Measurements from ENCODE around the gene WNT3.

Gene WNT3

DNA sequence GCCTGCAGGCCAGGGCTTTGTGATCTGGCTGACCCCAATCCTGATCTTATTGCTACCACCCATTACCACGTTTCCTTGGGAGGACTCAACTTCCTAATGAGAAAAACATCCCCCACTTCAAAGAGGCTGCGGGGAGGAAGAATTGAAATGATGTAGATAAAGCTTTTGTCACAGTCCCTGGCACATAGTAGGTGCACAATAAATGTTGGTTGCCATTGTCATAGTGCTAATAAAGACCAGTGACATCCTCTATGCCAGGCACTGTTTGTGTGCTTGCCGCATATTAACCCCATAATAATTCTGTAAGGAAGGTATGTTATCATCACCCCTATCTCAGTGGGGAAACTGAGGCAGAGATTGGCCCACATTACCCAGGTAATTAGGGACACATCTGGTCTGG lies 22.4 kb downstream of the WNT3 start:
- no peak for TF ChIP-seq EZH2 (IDR thresholded peaks at IDR 0.05; ENCODE audit: borderline replicate concordance, low read length)
- TF ChIP-seq, protein P1, sequence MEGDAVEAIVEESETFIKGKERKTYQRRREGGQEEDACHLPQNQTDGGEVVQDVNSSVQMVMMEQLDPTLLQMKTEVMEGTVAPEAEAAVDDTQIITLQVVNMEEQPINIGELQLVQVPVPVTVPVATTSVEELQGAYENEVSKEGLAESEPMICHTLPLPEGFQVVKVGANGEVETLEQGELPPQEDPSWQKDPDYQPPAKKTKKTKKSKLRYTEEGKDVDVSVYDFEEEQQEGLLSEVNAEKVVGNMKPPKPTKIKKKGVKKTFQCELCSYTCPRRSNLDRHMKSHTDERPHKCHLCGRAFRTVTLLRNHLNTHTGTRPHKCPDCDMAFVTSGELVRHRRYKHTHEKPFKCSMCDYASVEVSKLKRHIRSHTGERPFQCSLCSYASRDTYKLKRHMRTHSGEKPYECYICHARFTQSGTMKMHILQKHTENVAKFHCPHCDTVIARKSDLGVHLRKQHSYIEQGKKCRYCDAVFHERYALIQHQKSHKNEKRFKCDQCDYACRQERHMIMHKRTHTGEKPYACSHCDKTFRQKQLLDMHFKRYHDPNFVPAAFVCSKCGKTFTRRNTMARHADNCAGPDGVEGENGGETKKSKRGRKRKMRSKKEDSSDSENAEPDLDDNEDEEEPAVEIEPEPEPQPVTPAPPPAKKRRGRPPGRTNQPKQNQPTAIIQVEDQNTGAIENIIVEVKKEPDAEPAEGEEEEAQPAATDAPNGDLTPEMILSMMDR (IDR thresholded peaks at IDR 0.05; ENCODE audit: low read length): no peak
- H3F3A ChIP-seq (ENCODE audit: insufficient read depth, low read length): no peaks in the 10 kb centered on the region
- H3K9me2 ChIP-seq (ENCODE audit: low read depth, low read length): no peaks in the 10 kb centered on the region
- no peaks in the 10 kb centered on the region for H3K4me1 ChIP-seq (ENCODE audit: insufficient read depth, low read length, severe bottlenecking)
- H3K4me2 ChIP-seq (ENCODE audit: low read length): no peak overlapping the region
- H3K9me3 ChIP-seq (ENCODE audit: low read length): no peaks in the 10 kb centered on the region
- no peaks in the 10 kb centered on the region for H3K79me2 ChIP-seq (ENCODE audit: insufficient read depth, low read length)
- H3K4me3 ChIP-seq (ENCODE audit: low read depth, low read length, poor library complexity, severe bottlenecking): no peak overlapping the region
- H3K27me3 ChIP-seq (ENCODE audit: insufficient read depth, low read length): peaks cover 12% of the 10 kb centered on the region; the same call in 1 of the 2 replicates
- no peak overlapping the region for H3K27ac ChIP-seq (ENCODE audit: low read depth, low read length, poor library complexity, severe bottlenecking)
- H3K36me3 ChIP-seq (ENCODE audit: insufficient read depth, low read length): no peaks in the 10 kb centered on the region
- H2AFZ ChIP-seq (ENCODE audit: low read length): no peak overlapping the region
- no peak overlapping the region for H3K9ac ChIP-seq (ENCODE audit: low read length)
- H4K20me1 ChIP-seq (ENCODE audit: insufficient read depth, low read length): no peaks in the 10 kb centered on the region

DNA sequence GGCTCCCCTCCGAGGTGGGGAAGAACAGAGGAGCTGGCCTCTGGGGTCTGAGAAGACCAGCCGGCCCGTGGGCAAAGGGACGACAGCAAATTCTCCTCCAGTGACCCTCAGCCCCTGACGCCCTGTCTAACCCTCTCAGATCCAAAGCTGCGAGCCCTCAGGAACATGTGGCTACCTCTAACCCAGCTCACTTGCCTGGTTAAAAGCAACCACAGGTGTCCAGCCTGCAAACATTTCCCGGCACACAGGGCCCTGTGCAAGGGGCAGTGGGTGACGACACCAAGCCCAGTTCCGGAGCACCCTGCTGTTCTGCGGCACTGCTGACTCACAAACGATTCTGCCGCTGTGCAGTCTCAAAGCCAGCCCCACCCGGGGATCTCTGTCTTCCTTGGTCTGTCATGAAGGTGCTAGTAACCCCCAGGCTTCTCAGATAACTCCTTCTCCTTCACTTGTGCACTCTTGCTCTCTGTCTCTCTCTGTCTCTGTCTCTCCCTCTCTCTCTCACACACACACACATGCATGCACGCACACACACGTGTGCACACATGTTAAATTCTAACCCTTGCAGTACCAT lies 23.0 kb downstream of the WNT3 start:
- Histone ChIP-seq H4K20me1 (ENCODE audit: insufficient read depth, low read length) (no peaks in the 10 kb centered on the region), H3F3A (ENCODE audit: insufficient read depth, low read length) (no peaks in the 10 kb centered on the region), H3K9me3 (ENCODE audit: low read length) (no peaks in the 10 kb centered on the region), H3K9me2 (ENCODE audit: low read depth, low read length) (no peaks in the 10 kb centered on the region), H3K4me3 (ENCODE audit: low read depth, low read length, poor library complexity, severe bottlenecking) (no peak overlapping the region), H3K27me3 (ENCODE audit: insufficient read depth, low read length) (peaks cover 12% of the 10 kb centered on the region; the same call in 1 of the 2 replicates), H3K9ac (ENCODE audit: low read length) (no peak overlapping the region), H3K4me1 (ENCODE audit: insufficient read depth, low read length, severe bottlenecking) (no peaks in the 10 kb centered on the region), H2AFZ (ENCODE audit: low read length) (no peak overlapping the region), H3K36me3 (ENCODE audit: insufficient read depth, low read length) (no peaks in the 10 kb centered on the region), H3K79me2 (ENCODE audit: insufficient read depth, low read length) (no peaks in the 10 kb centered on the region), H3K4me2 (ENCODE audit: low read length) (no peak overlapping the region), H3K27ac (ENCODE audit: low read depth, low read length, poor library complexity, severe bottlenecking) (no peak overlapping the region)
- TF ChIP-seq, protein P1 (IDR thresholded peaks at IDR 0.05; ENCODE audit: low read length): no peak
- no peak for TF ChIP-seq EZH2 (IDR thresholded peaks at IDR 0.05; ENCODE audit: borderline replicate concordance, low read length)

DNA sequence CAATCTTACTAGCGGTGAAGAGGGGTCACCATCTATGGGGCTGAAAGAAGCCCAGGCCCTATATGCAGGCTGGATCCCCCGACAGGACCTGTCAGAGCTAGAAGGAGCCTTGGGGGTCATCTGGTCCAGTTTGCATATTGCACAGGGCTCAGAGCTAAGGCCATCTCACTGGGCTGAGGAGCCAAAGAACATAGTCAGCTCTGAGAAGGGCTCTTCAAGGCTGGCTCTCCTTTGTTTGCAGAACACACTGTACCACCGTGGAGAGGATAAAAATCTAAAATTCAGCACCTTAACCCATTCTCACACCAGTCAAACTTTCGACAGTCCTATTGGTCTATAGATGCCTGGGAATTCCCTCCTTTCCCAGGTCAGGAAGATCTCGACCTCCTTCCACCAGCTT lies 24.2 kb downstream of the WNT3 start:
- Histone ChIP-seq H4K20me1 (ENCODE audit: insufficient read depth, low read length) (no peaks in the 10 kb centered on the region), H3K27me3 (ENCODE audit: insufficient read depth, low read length) (peaks cover 12% of the 10 kb centered on the region; the same call in 1 of the 2 replicates)

More for the DNA sequence above, 24.2 kb downstream of the WNT3 start:
- TF ChIP-seq EZH2 (IDR thresholded peaks at IDR 0.05; ENCODE audit: borderline replicate concordance, low read length): no peak
- TF ChIP-seq, protein P1 (IDR thresholded peaks at IDR 0.05; ENCODE audit: low read length): no peak
- Histone ChIP-seq H3K9ac (ENCODE audit: low read length) (no peak overlapping the region), H3K36me3 (ENCODE audit: insufficient read depth, low read length) (no peaks in the 10 kb centered on the region; the same call in 1 of the 2 replicates), H3K9me2 (ENCODE audit: low read depth, low read length) (no peaks in the 10 kb centered on the region), H3K4me2 (ENCODE audit: low read length) (no peak overlapping the region), H2AFZ (ENCODE audit: low read length) (no peak overlapping the region), H3F3A (ENCODE audit: insufficient read depth, low read length) (no peaks in the 10 kb centered on the region), H3K4me1 (ENCODE audit: insufficient read depth, low read length, severe bottlenecking) (no peaks in the 10 kb centered on the region), H3K79me2 (ENCODE audit: insufficient read depth, low read length) (no peaks in the 10 kb centered on the region), H3K4me3 (ENCODE audit: low read depth, low read length, poor library complexity, severe bottlenecking) (no peak overlapping the region), H3K27ac (ENCODE audit: low read depth, low read length, poor library complexity, severe bottlenecking) (no peak overlapping the region), H3K9me3 (ENCODE audit: low read length) (no peaks in the 10 kb centered on the region)

Measured in OCI-LY1 (cell line).